ENCODE data around the gene TXNRD2.

The TXNRD2 gene

DNA sequence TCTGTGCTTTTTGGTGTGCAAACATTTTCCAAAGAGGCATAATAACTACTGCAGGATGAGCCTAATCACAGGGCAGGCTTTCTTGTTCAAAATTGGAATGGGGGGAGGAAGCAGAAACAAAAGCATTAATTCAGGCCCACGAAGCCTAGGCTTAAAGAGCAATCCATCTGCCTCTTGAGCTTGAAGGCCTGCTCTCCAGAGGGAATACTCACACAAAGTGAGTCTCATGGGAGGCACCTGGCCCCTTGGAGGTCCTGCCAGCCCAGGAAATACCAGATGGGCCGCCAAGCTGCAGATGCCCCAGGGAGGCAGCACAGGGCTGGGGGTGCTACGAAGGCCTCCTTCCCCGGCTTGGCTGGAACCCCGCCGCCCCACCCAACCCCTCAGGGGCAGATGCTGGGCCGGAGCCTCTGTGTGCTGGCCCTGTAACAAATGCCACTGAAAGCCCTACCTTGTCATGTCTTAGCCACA is 39.3 kb downstream of the TXNRD2 start:
- DNase-seq = no peak

DNA sequence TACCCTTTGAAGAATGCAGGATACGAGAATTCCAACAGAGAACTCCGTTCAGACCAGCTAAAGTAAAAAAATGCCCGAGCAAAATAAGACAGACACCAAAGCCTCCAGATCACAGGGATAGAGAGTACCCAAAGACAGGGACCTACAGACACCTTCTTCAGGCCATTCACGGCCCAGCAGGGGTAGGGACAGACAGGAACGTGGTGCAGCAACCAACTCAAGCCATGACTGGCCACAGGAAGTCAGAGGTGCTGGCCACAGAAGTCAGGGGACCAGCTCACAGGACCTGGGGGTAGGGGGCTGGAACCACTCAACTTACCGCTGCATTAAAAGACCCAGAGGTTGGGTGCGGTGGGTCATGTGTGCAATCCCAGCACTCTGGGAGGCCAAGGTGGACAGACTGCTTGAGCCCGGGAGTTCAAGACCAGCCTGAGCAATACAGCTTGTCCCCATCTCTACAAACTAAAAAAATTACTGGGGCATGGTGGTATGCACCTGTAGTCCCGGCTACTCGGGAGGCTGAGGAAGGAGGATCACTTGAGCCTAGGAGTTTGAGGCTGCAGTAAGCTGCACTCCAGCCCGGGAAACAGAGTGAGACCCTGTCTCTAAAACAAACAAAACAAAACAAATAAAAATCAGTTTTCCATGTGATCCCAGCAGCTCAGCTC is 39.9 kb downstream of the TXNRD2 start:
- no peak for DNase-seq

DNA sequence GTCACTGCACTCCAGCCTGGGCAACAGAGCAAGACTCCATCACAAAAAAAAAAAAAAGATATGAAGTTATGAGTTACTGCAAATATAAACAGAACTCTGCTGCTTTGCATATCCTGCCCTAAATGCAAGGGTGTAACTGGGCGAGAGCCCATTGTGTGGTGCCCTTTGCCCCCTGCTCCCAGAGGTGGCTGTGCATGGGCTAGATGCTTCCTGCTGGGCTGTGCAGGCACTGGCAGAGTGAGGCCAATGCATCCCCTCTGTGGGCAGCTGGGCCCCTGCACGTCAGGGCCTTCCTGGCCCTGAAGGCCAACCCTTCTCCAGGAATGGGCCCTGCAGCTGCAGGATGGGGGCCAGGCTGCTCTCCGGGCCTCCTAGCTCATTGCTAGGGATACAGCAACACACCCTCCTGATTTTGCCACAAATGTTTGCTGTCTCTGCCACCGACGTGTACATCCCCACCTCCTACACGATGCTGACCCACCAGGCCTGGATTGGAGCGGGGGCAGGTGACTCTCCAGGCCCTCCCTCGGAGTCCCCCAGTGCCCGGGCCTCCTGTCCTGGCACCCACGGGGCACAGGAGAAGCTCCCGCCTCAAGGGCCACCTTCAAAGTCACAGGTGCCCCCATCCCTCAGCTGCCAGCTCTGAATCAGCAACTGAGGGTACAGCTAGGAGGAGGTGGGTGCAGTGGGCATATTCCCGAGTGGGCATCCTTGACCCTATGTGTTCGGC is 40.7 kb downstream of the TXNRD2 start:
- no peak for DNase-seq

DNA sequence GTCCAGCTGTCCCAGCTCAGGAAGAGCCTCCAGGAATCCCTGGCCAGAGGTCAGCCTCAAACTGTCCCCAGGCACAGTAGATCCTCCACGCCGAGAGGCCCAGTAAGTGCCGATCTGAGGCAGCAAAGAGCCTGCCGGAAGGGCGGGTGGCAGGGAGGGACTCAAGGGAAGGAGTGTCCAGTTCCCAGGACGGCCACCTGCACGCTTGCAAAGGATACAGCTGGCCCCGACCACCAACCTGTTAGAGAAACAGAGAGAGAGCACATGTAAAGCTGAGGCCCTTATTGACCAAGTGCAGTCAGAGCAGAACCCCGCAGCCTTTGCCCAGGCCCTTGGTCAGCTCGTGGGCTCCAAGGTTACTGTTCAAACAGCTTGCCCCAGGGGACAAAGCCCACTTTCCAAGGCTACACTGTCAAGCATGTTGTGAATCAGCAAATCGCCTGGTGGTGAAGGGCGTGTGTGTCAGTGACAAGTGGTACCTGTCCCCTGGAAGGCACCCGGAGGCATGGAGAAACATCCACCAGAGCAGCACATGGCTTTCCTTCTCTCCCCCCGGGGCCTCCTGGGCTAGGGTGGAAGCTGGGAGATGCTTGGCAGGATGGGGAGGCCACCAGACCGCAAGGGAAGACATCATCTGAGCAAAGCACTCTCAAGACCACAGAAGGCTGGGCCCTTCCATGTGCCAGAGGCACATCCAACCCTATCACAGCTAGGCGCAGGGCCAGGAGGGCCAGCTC is 42.6 kb downstream of the TXNRD2 start:
- DNase-seq = no peak

DNA sequence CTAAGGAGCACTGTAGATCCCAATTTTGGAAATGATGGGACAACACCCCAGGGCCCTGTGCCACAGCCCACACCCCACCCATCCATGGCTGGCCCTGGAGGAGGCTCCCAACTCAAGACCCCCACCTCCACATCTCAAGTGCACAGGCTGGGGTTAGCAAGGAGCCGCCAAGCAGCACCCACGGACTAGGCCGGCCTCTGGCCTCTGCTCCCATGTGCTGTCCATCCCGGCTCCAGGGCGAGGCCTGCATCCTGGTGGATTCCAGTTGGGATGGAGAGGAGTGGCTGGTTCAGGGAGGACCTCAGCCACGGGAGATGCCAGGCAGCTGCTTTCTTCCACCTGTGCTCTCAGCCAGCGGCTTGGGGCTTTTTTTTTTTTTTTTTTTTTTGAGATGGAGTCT is 43.5 kb downstream of the TXNRD2 start:
- no peak for DNase-seq

DNA sequence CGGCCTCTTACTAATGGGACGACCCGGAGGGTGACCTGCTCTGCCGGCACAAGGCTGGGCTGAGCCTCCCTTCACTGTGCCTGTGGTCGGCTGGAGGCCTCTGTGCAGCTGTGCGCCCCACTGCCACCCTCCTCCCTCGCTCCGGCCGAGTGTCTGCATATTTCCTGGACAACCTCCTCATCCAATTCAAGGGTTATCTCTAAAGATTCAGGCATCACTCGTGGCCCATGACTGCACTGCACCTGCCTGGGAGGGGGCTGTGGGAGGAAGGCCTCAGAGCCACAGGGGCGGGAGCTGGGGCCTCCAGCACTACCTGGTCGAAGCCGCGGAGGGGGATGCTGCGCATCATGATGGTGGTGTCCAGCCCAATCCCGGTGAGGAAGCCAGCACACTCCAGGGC is 43.9 kb downstream of the TXNRD2 start:
- DNase-seq = no peak

DNA sequence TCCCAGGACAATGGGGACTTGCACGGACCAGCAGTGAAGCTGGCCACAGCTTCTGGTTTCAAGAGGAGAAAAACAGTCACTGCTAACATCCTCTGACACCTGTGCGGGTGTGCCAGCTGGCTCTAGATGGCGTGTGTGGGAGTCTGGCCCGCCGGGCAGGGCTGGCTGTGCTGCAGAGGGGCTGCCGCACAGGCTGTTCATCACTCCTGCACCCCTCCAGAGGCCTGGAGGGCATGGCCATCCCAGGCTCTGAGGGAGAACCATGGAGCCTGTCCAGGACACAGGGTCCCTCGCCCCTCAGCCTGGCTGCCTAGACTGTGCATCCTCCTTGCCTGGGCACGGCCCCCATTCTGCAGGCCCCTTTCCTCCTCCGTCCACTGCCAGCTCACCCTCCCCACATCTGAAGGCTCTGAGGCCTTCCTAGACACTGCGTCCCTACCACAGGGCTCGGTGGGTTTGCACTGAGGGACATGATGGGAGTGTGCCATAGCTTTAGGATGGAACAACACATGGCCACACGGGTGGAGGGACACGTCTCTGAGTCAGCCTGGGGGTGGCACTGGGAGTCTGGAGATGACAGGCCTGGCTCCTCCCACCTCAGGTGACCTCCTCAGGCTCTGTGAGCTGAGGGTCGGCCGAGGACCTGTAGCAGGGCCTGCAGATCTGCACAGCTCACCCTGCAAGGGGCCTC is 44.8 kb downstream of the TXNRD2 start:
- DNase-seq = no peak

DNA sequence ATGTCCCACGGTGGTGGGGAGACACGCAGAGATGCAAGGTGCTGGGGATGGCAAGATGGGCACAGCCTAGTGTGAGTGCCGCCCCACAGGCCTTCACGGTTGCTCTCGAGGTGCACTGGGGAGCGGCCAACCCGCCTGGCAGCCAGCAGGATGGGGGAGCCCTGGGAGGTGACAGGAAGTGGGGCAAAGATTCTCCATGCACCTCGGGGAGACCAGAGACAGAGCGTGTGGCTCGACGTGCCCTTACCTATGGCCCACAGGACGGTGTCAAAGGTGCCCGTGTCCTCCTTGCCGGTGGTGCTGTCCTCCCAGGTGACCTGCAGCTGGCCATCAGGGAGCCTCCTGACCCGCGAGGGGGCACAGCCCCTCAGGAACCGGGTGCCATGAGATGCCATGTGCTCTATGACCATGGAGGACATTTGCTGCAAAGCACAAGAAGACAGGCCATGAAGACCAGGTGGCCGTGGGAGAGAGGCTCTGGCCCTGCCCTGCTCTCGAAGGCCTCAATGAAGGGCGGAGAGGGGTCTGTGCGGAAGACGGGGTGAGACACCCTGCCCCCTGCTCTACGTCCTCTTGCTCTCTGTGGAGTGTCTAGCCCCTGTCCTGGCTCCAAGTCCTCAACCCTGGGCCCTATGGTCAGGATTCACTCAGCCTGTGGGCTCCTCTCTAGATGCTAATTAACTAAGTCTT is 46.3 kb downstream of the TXNRD2 start:
- no peak for DNase-seq

DNA sequence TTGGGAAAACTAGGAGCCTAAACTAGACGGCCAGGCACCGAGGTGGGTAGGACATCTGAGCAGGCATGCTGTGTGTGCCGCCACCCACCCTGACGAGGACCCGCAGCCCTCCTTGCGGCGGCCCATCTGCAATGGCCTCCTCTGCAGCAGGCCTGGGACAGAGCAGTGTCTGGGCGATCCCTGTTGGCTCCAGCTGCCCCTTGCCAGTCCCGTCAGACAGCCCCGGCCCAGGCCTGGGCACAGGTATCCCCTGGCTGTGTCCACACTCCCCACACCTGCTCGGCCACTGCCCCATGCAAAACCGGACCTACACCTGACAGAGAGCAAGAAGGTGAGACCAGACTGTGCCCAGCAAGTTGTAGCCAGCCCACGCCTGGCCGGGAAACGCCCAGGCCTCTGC is 48.3 kb downstream of the TXNRD2 start:
- DNase-seq = no peak

DNA sequence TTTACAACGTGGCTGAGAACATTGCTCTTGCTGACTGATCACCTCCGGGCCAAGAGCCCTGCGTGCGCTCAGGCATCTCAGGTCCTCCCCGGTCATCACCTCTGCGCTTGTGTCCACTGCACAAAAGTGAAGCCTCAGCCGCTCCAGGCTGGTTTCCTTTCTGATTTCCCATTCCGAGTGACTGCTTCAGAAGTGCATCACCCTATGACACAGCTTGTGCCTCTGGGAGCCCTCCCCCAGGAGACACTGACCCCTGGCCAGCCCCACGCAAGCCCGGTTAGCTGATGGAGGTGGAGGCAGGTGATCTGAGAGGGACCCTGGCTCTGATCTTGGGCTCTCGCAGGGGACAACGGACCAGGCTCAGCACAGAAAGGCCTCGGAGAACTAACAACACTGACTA is 48.7 kb downstream of the TXNRD2 start:
- DNase-seq = no peak

DNA sequence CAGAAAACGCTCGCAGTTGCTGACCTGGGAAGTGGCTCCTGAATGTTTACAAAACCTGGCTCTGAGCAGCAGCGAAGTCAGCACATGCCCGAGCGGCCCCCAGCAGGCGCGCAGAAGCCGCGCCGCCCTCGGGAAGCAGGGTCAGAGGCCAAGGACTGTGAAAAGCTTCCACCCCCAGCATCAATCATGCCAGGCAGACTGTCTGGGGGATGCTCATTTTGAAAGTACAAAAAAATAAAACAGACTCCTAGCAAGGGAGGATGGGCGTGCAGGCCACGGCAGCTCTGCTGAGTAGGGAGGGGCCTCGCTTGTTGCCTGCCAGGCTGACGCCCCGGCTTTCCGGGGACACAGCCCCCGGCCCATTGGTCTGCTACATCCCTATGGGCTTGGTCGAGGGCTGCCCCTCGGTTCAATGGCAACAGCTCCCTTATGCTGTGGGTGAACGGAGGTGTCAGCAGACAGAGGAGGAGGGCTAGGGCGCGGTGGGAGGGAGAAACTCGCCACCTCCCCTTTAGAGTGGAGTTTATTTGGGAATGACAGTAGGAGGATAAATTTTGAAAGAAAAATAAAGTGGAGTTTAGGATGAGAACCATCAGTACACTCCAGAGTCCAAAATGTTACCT is 49.2 kb downstream of the TXNRD2 start:
- peak; percentile 32 for DNase-seq

DNA sequence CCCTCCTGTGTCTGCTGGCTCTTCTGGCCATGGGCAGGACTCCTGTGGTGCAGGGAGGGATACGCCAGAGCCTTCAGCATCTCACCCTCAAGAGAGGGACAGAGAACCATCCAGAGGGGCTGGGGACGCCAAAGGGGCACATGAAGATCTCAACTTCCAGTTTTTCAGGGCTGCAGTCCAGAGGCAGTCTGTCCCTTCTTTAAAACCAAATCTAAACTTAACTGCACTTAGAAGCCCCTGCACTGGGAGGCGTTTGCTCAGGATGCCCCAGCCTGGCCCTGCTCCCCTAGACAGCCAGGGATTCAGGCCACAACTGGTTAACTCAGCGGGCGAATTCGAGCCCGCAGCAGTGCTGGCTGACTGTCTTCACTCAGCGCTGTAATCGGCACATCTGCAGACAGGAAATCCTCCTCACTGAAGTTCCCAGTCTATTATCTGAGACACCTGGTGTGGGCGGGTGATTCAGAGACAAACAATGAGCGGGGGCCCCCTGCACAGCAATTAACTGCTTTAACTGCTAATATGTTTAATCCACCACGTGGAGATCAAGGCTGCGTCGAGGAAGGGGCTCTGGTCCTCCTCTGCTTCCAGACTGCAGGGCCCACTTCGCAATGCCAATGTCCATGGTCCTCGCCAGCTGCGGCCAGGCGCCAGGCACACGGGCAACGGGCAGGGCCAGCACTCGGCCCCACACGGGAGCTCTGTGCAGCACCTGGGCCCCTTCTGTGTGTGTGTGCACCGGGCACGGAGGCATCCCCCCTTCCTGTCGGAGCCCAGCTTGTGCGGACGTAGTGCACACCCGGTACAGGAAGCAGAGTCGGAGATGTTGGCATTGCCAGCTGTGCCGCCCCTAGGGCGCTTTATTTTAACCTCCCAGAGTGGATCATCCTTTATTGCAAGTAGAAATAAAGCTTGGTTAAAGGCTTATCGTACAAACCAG is 50.0 kb downstream of the TXNRD2 start:
- DNase-seq = peak; percentile 80

DNA sequence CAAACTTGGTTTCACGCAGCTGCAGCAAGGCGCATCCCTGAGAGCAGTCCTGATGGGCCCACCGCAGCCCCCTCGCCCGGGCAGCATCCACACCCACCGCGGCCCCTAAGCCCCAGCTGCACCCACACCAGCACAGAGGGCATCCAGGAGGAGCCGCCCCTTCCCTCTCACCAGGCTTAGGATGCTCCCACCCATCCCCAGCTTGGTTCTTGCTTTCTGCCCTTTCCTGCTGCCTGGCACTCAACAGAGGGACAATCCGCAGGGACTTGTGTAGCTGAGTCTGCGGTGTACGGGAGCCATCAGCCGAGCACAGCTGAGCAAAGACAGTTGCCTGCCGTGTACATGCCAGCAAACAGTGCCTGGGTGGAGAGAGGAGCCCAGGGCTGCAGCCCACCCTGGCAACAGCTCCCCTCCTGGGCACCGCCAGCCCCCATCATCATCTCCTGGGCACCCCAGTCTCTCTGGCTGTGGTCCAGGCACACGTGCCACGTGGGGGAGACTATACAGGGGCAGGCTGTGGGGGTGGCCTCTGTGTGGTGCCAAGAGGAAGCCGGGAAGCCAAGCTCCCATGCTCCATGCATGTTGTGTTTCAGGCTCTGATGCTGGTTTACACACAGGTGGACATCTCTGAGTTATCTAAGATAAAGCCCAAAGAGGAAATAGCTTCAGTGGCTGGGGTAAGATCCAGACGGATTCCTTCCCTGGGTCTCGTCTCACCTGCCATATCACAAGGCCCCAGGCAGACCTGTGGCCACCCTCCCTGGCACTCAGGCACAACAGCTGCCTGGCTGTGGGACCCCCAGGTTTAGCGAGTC is 50.9 kb downstream of the TXNRD2 start:
- no peak for DNase-seq

DNA sequence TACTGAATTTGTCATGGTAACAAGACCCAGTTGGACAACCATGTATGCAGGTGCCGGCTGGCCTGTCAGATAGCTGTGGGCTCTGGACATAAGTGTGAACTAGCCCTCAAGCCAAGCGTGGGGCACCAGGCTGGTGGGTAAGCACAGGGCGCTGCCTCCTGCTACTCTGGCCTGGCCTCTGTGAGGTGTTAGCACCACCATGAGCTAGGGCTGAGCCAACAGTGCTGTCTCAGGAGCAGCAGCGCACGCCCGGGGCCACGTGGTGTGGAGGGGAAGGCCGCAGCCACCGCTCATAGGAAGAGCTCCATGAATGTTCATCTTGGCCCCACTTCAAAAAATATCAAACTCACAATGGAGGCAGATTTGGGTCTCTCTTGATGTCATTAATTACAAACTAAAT is 51.7 kb downstream of the TXNRD2 start:
- no peak for DNase-seq

DNA sequence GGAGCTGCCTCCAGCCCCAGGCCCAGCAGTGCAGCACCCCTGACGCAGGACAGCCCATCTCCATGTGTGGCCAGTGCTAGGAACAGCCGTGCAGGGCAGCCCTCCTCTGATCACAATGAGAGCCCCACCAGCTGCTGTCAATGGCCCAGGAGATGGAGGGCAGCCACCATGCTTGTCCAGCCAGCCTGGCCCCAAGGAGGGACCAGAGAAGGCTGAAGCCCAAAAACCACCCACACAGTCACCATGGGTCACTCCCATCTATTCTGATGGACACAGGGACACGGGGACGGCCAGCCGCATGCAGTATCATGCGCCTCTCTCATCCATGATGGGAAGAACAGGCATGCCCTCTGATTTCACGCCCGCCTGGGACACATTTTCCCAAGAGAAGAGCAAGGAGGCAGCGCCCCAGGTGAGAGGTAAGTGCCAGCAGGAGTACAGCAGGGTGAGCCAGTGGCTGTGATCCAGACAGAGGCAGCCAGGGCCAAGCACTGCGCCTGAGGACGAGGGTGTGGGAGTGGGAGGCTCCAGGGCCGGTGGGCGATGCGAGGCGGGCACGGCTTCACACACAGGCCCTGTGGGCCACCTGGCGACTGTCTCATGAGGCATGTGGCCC is 53.4 kb downstream of the TXNRD2 start:
- DNase-seq = no peak

DNA sequence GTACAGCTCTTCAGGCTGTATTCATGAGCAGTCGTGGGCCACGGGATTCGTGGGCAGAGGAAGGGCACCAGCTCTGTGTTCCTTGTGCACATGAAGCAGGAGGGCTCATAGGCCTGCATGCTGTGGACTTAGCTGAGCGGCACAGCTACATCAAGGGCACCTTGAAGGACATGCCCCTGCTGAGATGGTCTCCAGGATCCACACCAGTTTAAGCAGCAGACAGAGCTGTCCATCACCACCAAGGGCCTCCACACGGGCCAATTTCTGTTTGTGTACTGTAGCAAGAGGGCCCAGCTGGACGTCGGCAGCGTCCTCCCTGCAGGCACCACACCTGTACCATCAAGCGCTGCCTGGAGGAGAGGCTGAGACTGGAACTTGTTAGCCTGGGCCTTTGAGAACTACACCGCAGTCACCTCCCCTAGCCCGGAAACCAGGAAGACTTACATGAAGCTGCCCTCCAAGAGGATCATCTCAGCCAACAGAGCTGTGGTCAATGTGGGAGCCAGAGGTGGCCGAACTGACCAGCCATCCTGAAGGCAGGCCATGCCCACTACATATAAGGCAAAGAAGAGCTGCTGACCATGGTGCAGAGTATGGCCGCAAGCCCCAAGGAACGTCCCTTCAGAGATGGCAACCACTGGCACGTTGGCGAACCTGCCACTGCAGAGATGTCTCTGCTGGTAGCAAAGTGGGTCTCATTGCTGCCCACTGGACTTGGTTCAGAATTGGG is 54.2 kb downstream of the TXNRD2 start:
- DNase-seq = no peak

DNA sequence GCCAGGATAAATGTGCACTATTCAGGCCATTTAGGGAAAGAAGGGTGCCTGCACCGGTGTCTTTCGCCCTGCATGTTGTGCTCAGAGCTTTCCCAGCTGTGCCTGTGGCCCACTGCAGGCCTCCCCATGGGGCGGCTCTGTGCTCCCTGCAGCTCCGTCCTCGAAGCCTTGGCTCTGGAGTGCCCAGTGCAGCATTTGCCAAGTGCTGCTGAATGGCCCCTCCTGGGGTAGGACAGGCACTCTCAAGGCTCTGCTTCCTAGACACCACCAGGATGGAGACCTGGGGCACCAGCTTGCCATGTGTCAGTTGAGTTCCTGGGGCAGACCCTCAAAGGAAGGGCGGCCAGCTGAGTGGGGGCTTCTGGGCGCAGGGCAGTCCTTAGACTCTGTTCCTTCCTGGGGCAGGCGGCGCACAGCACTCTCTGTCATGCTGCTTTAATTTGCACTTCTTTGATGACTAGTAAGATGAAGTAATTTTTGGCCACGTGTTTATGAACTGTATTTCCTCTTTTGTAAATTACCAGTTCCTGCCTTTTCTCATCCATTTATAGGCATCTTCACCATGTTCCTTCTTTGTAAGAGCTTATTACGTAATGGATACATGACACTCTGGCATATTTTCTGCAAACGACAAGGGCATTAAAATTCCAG is 54.9 kb downstream of the TXNRD2 start:
- peak; percentile 50 for DNase-seq

DNA sequence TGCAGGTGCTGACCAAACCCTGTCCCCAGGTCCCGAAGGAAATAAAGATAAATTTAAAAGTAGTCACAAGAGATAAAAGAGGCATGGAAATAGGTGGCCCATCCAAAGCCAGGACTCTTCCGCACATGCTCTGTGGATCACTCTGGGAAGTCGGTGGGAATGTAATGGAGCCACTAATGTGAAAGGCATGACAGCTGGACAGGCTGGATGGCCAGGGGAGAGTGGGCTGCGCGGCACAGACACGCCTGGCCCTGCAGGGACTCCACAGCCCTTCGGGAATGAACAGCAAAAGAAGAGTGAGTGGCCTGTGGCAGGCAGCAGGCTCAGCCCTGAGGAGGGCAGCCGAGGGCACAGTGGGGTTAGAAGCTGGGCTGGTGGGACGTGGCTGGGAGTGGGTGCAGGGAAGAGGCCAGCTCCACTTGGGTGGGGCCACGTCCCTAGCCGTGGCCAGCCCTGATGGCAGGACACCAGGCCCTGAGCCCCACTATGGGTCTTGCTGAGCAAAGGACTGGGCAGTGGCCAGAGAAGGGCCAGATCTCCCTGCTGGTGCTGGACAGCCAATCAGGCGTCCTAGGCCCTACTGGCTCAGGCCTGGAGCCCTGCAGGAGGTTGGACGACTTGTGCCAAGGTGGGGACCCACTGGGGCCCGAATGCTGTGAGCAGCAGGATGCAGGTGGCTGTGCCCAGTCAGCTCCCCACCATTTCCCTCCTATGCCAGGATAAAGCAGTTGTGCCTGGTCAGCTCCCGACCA is 55.6 kb downstream of the TXNRD2 start:
- no peak for DNase-seq

All from CD4-positive, alpha-beta T cell treated with Interleukin-21 for 1 hour (primary cell).